ENCODE results near the gene MTERF1. TPM values are rescaled to one million over a fixed set of nuclear protein-coding genes. Genes with fewer than 3 reads are reported as not detected.

MTERF1 gene, protein sequence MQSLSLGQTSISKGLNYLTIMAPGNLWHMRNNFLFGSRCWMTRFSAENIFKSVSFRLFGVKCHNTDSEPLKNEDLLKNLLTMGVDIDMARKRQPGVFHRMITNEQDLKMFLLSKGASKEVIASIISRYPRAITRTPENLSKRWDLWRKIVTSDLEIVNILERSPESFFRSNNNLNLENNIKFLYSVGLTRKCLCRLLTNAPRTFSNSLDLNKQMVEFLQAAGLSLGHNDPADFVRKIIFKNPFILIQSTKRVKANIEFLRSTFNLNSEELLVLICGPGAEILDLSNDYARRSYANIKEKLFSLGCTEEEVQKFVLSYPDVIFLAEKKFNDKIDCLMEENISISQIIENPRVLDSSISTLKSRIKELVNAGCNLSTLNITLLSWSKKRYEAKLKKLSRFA
- total RNA-seq (9.8 and 10.9 TPM in 2 replicates), polyA plus RNA-seq (8.8 and 10.9 TPM in 2 replicates), polyA minus RNA-seq (ENCODE audit: low replicate concordance) (0.30 and 0.39 TPM in 2 replicates)
- 6.9 and 7.4 TPM in 2 replicates for polyA plus RNA-seq (2012)

DNA sequence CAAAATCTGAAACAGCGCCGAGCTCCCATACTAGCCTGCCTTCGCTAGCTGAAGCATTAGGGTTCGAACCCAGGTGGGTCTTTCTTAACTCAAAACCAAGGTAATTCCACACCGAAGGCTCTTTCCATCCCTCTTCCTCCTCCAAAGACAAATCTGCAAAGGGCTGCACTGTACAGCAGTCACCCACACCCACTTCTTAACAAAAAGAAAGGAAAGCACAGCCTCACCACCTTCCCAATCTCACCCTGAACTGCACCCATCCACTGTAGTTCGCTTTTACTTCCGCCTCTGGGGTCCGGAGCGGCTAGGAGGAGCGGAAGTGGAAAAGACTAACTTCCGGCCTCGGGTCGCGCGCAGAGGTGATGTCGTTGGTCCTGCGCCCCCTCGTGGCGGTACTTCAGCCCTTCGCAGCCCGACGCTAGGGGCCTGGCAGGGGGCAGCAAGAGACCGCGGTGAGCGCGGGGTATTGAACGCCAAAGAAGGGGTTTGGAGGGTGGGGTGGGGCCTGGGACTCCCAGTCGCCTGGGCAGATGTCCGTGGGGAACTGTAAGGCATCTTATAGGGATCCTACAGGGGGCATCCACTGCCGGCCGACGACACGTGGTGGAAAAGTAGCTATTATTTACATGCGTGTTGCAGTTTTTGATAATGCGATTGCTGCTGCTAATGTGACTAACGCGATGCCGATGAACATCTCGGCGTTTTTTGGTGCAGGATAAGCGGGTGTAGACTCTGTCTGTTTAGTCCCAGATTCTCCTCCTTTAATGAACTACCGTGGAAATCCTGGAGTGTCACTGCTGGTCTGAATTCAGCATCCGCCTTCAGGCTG, at the start of gene MTERF1:
TSS of gene MTERF1 (minus strand) at position 290 of the 829 bp plus-strand sequence. CDS start 619 bp downstream, outside the sequence.
- peaks cover 1% of the 10 kb centered on the region for H4K20me1 ChIP-seq (ENCODE audit: control insufficient read depth, extremely low read depth, insufficient read depth, low read length)
- H3K9me3 ChIP-seq (ENCODE audit: control insufficient read depth, insufficient read depth, low read depth, low read length) = no peaks in the 10 kb centered on the region
- peak within 1 kb of the TSS; percentile 59 for H3K27ac ChIP-seq (ENCODE audit: insufficient read depth, low read length)
- TF ChIP-seq, protein P1, sequence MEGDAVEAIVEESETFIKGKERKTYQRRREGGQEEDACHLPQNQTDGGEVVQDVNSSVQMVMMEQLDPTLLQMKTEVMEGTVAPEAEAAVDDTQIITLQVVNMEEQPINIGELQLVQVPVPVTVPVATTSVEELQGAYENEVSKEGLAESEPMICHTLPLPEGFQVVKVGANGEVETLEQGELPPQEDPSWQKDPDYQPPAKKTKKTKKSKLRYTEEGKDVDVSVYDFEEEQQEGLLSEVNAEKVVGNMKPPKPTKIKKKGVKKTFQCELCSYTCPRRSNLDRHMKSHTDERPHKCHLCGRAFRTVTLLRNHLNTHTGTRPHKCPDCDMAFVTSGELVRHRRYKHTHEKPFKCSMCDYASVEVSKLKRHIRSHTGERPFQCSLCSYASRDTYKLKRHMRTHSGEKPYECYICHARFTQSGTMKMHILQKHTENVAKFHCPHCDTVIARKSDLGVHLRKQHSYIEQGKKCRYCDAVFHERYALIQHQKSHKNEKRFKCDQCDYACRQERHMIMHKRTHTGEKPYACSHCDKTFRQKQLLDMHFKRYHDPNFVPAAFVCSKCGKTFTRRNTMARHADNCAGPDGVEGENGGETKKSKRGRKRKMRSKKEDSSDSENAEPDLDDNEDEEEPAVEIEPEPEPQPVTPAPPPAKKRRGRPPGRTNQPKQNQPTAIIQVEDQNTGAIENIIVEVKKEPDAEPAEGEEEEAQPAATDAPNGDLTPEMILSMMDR (conservative IDR thresholded peaks at IDR 0.05 in 1 of 2, IDR thresholded peaks at IDR 0.05 in 1 of 2; ENCODE audit: low read depth in 1 of 2, low read length in 2 of 2) = peak; percentile 91 to 98
- no peak for TF ChIP-seq EZH2 (IDR thresholded peaks at IDR 0.05; ENCODE audit: low read length, missing control alignments)
- H3K9ac ChIP-seq (ENCODE audit: insufficient read depth, low read length) = peak within 1 kb of the TSS; percentile 71
- H3K4me3 ChIP-seq (replicated peaks in 1 of 4; ENCODE audit: control extremely low read depth in 1 of 4, insufficient read depth in 1 of 4, low read depth in 3 of 4, low read length in 4 of 4) = peak within 1 kb of the TSS; percentile 65 to 96 (median 93)
- peak within 1 kb of the TSS; percentile 98 for H3K4me2 ChIP-seq (ENCODE audit: extremely low read depth, insufficient read depth, low read length)
- DNase-seq (ENCODE audit: low read depth in 2 of 2) = peak; percentile 89 to 93
- H3K27me3 ChIP-seq (ENCODE audit: control insufficient read depth, insufficient read depth, low read length) = no peaks in the 10 kb centered on the region
- H3K4me1 ChIP-seq (ENCODE audit: control insufficient read depth, extremely low read depth, insufficient read depth, low read length) = peaks cover 2% of the 10 kb centered on the region
- H3K36me3 ChIP-seq (ENCODE audit: control insufficient read depth, insufficient read depth, low read length) = no peaks in the 10 kb centered on the region
- peak within 1 kb of the TSS; percentile 99 for H2AFZ ChIP-seq (ENCODE audit: low read length)
- peaks cover 22% of the 10 kb centered on the region for H3K79me2 ChIP-seq (ENCODE audit: control insufficient read depth, insufficient read depth, low read length)

DNA sequence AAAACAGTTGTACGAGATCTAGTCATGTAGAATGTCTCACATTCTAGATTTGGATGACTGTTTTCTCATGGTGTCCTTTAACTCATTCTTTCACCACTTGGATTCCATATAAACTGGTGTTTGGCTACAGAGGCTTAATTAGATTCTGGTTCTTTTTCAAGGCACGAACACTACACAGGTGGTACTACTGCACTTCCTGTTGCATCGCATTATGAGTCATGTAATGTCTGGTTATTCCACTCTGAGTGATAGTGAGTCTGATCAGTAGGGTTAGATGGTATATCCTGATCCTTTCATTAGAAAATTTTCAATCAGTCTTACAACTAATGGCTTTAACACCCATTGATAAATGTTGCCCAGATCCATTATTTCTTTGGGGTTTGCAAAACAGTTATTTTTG, 49.0 kb upstream of the MTERF1 start:
- Histone ChIP-seq H3K79me2 (ENCODE audit: control insufficient read depth, insufficient read depth, low read length) (no peaks in the 10 kb centered on the region), H3K27ac (ENCODE audit: insufficient read depth, low read length) (no peak overlapping the region), H3K4me1 (ENCODE audit: control insufficient read depth, extremely low read depth, insufficient read depth, low read length) (no peaks in the 10 kb centered on the region), H3K36me3 (ENCODE audit: control insufficient read depth, insufficient read depth, low read length) (no peaks in the 10 kb centered on the region), H3K4me3 (replicated peaks in 1 of 4; ENCODE audit: control extremely low read depth in 1 of 4, insufficient read depth in 1 of 4, low read depth in 3 of 4, low read length in 4 of 4) (no peak overlapping the region), H3K9me3 (ENCODE audit: control insufficient read depth, insufficient read depth, low read depth, low read length) (no peaks in the 10 kb centered on the region), H2AFZ (ENCODE audit: low read length) (no peak overlapping the region), H3K9ac (ENCODE audit: insufficient read depth, low read length) (no peak overlapping the region), H3K27me3 (ENCODE audit: control insufficient read depth, insufficient read depth, low read length) (no peaks in the 10 kb centered on the region), H3K4me2 (ENCODE audit: extremely low read depth, insufficient read depth, low read length) (no peak overlapping the region), H4K20me1 (ENCODE audit: control insufficient read depth, extremely low read depth, insufficient read depth, low read length) (no peaks in the 10 kb centered on the region)
- no peak for DNase-seq (ENCODE audit: low read depth in 2 of 2)
- TF ChIP-seq EZH2 (IDR thresholded peaks at IDR 0.05; ENCODE audit: low read length, missing control alignments) = no peak
- TF ChIP-seq, protein P1 (conservative IDR thresholded peaks at IDR 0.05 in 1 of 2, IDR thresholded peaks at IDR 0.05 in 1 of 2; ENCODE audit: low read depth in 1 of 2, low read length in 2 of 2) = no peak

DNA sequence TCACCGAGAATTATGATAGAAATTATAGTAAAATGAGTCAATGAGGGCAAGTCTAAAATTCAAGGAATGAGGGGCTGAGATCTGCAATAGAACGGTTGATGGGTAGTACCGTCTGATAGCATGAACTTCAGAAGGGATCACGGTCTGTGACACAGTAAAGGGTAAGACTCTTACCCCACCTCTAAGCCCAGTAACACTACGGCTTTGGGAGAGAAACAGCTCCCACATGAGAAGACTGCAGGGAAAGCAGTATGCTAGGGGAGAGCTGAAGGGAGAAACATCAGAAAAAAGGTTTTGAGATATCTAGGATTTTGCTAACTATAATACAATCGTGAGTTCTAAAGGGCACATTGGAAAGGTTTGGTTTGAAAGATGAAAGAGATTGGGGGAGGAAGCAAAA, 47.4 kb upstream of the MTERF1 start:
- Histone ChIP-seq H3K36me3 (ENCODE audit: control insufficient read depth, insufficient read depth, low read length) (no peaks in the 10 kb centered on the region), H4K20me1 (ENCODE audit: control insufficient read depth, extremely low read depth, insufficient read depth, low read length) (no peaks in the 10 kb centered on the region), H3K4me3 (replicated peaks in 1 of 4; ENCODE audit: control extremely low read depth in 1 of 4, insufficient read depth in 1 of 4, low read depth in 3 of 4, low read length in 4 of 4) (no peak overlapping the region), H3K4me2 (ENCODE audit: extremely low read depth, insufficient read depth, low read length) (no peak overlapping the region), H3K4me1 (ENCODE audit: control insufficient read depth, extremely low read depth, insufficient read depth, low read length) (no peaks in the 10 kb centered on the region), H2AFZ (ENCODE audit: low read length) (no peak overlapping the region), H3K9me3 (ENCODE audit: control insufficient read depth, insufficient read depth, low read depth, low read length) (no peaks in the 10 kb centered on the region), H3K27me3 (ENCODE audit: control insufficient read depth, insufficient read depth, low read length) (no peaks in the 10 kb centered on the region), H3K27ac (ENCODE audit: insufficient read depth, low read length) (no peak overlapping the region), H3K79me2 (ENCODE audit: control insufficient read depth, insufficient read depth, low read length) (no peaks in the 10 kb centered on the region), H3K9ac (ENCODE audit: insufficient read depth, low read length) (no peak overlapping the region)
- no peak for DNase-seq (ENCODE audit: low read depth in 2 of 2)
- TF ChIP-seq, protein P1 (conservative IDR thresholded peaks at IDR 0.05 in 1 of 2, IDR thresholded peaks at IDR 0.05 in 1 of 2; ENCODE audit: low read depth in 1 of 2, low read length in 2 of 2) = no peak
- no peak for TF ChIP-seq EZH2 (IDR thresholded peaks at IDR 0.05; ENCODE audit: low read length, missing control alignments)

Data from fibroblast of lung (primary cell).